ENCODE data around the gene PCDHGC5. TPM values are rescaled to one million over a fixed set of nuclear protein-coding genes. Genes with fewer than 3 reads are reported as not detected.

Gene PCDHGC5
- total and polyA plus RNA-seq, 7 donors: 0.08 to 1.2 (median 0.65) TPM; not detected in 1

GRCh38 chr5:141512911-141513626, 24.2 kb downstream of the PCDHGC5 start:
- no peaks in the 10 kb centered on the region for H3K27me3 ChIP-seq (ENCODE audit: insufficient read depth in 3 of 3, low read length in 2 of 3)
- ATAC-seq (peak; percentile 4 to 22 (median 12)), DNase-seq (peak in 1 of 2 donors; percentile 44)
- peak overlapping the region; percentile 61 for H3K4me3 ChIP-seq
- TF ChIP-seq, protein P1, sequence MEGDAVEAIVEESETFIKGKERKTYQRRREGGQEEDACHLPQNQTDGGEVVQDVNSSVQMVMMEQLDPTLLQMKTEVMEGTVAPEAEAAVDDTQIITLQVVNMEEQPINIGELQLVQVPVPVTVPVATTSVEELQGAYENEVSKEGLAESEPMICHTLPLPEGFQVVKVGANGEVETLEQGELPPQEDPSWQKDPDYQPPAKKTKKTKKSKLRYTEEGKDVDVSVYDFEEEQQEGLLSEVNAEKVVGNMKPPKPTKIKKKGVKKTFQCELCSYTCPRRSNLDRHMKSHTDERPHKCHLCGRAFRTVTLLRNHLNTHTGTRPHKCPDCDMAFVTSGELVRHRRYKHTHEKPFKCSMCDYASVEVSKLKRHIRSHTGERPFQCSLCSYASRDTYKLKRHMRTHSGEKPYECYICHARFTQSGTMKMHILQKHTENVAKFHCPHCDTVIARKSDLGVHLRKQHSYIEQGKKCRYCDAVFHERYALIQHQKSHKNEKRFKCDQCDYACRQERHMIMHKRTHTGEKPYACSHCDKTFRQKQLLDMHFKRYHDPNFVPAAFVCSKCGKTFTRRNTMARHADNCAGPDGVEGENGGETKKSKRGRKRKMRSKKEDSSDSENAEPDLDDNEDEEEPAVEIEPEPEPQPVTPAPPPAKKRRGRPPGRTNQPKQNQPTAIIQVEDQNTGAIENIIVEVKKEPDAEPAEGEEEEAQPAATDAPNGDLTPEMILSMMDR (IDR thresholded peaks at IDR 0.05): no peak
- H3K36me3 ChIP-seq (ENCODE audit: insufficient read depth in 1 of 2, low read depth in 1 of 2): peaks cover 6 to 42% of the 10 kb centered on the region in 2 donors
- H3K4me1 ChIP-seq: peaks cover 60% of the 10 kb centered on the region
- H3K9me3 ChIP-seq: no peaks in the 10 kb centered on the region
- intact Hi-C loops (cut with DNase I): loop anchor here in 1 of 2 donors (5.0 kb wide), 2 partner anchors 36 to 81 kb away; partner anchors contain the start of genes PCDHGA12 and PCDHGC3
- H3K27ac ChIP-seq: peak overlapping the region; percentile 90
- WGBS, 3 donors: 5 to 9% (median 6%) methylated on average over 41 to 43 of the region's 43 CpGs

DNA sequence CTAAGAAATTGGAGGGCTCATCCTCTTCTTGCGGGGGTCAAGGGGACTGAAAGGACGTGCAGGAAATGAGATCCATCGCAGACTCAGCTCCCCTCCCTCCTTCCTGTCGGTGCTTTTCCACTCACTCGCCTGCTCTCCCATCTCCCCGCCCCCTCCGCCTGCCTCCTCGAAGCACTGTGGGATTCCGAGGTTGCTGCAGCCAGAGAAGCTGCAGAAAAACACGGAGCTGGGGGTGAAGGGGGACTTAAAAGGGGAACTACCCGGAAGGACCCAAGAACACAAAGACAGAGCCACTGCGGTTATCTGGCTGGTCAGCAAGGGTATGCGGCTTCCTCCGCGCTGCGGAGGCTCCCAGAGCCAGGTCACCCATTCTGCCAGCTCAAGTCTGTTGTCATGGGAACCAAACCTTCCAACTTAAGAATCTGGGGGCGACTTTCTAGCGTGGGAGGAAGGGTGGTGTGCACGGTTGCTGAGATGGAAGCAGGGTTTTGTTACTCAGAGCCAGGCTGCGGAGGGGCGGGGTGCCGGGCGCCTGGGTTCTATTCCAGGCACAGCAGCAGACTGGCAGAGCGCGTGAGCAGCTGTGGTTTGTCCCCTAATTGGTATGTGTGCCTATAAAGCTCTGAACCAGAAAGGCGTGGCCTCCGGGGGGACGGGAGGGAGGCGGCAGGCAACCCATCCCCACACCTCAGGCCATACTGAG, 24.9 kb downstream of the PCDHGC5 start:
- intact Hi-C loops (cut with DNase I): loop anchor here in 1 of 2 donors (5.0 kb wide), 2 partner anchors 36 to 81 kb away; partner anchors contain the start of genes PCDHGA12 and PCDHGC3
- Histone ChIP-seq H3K36me3 (ENCODE audit: insufficient read depth in 1 of 2, low read depth in 1 of 2) (peaks cover 6 to 49% of the 10 kb centered on the region in 2 donors), H3K4me1 (peaks cover 64% of the 10 kb centered on the region), H3K27ac (peak overlapping the region; percentile 90), H3K9me3 (no peaks in the 10 kb centered on the region), H3K27me3 (ENCODE audit: insufficient read depth in 3 of 3, low read length in 2 of 3) (no peaks in the 10 kb centered on the region), H3K4me3 (peak overlapping the region; percentile 61)
- ATAC-seq: peak; percentile 65 to 74 (median 70)
- 2 to 5% (median 4%) methylated on average over 28 to 29 of the region's 29 CpGs for WGBS, 3 donors
- TF ChIP-seq, protein P1 (IDR thresholded peaks at IDR 0.05): no peak
- DNase-seq: peak; percentile 80 to 84

GRCh38 chr5:141514330-141515133, 25.7 kb downstream of the PCDHGC5 start:
- H3K36me3 ChIP-seq (ENCODE audit: insufficient read depth in 1 of 2, low read depth in 1 of 2): peaks cover 9 to 56% of the 10 kb centered on the region in 2 donors
- DNase-seq (peak in 1 of 2 donors; percentile 46), ATAC-seq (peak; percentile 43 to 77 (median 58))
- no peaks in the 10 kb centered on the region for H3K27me3 ChIP-seq (ENCODE audit: insufficient read depth in 3 of 3, low read length in 2 of 3)
- intact Hi-C loops (cut with DNase I): loop anchor here in 1 of 2 donors (5.0 kb wide), 2 partner anchors 37 to 82 kb away; partner anchors contain the start of genes PCDHGA12 and PCDHGC3
- H3K4me1 ChIP-seq: peaks cover 67% of the 10 kb centered on the region
- WGBS, 3 donors: 26 to 33% (median 28%) methylated on average over 6 of the region's 6 CpGs
- peak overlapping the region; percentile 61 for H3K4me3 ChIP-seq
- TF ChIP-seq, protein P1 (IDR thresholded peaks at IDR 0.05): no peak
- H3K9me3 ChIP-seq: no peaks in the 10 kb centered on the region
- peak overlapping the region; percentile 90 for H3K27ac ChIP-seq

DNA sequence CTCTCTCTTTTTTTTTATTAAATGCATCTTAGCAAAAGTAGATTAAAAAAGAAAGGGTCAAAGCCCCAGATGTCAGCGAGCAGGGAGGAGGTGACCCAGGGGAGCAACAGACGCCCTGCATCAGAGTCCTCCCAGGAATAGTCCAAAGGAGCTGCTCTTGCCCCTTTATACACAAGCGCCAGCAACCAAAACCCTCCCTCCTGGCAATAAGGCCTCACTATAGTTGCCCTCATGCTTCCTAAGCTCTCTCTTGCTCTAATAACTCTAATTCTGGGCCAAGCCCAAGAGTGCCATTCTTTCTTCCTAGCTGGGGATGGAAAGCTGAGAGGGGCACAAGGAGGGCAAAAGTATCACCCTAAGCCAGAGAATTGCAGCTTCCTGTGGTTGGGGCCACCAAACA, 26.3 kb downstream of the PCDHGC5 start:
- intact Hi-C loops (cut with DNase I): no loop called here
- Histone ChIP-seq H3K36me3 (ENCODE audit: insufficient read depth in 1 of 2, low read depth in 1 of 2) (peaks cover 10 to 57% of the 10 kb centered on the region in 2 donors), H3K27ac (peak overlapping the region; percentile 90), H3K27me3 (ENCODE audit: insufficient read depth in 3 of 3, low read length in 2 of 3) (no peaks in the 10 kb centered on the region), H3K9me3 (no peaks in the 10 kb centered on the region), H3K4me1 (peaks cover 69% of the 10 kb centered on the region), H3K4me3 (no peak overlapping the region)
- TF ChIP-seq, protein P1 (IDR thresholded peaks at IDR 0.05): no peak
- 60 to 76% (median 63%) methylated on average over 3 of the region's 3 CpGs for WGBS, 3 donors
- DNase-seq: no peak
- ATAC-seq: no peak

All from psoas muscle (tissue), 8 donors.